Activated CD4-positive, alpha-beta T cell treated with anti-CD3 and anti-CD28 coated beads, Interleukin-2, Interleukin-6, amounts not matched to agents 100 ng/mL and 50 ng/mL, durations not matched to agents 16 hours and 8 hours (primary cell): ENCODE results near the gene LTV1.
"Not testable (repeated sequence)": the region's sequence is repeated elsewhere in the genome, so short reads cannot be mapped to it uniquely, and the experiment has no call there.

Source experiments
- DNase-seq: peaks from one replicate; pipeline ENCODE4 v3.0.0-alpha.2; 2020

The LTV1 gene, protein sequence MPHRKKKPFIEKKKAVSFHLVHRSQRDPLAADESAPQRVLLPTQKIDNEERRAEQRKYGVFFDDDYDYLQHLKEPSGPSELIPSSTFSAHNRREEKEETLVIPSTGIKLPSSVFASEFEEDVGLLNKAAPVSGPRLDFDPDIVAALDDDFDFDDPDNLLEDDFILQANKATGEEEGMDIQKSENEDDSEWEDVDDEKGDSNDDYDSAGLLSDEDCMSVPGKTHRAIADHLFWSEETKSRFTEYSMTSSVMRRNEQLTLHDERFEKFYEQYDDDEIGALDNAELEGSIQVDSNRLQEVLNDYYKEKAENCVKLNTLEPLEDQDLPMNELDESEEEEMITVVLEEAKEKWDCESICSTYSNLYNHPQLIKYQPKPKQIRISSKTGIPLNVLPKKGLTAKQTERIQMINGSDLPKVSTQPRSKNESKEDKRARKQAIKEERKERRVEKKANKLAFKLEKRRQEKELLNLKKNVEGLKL

DNA sequence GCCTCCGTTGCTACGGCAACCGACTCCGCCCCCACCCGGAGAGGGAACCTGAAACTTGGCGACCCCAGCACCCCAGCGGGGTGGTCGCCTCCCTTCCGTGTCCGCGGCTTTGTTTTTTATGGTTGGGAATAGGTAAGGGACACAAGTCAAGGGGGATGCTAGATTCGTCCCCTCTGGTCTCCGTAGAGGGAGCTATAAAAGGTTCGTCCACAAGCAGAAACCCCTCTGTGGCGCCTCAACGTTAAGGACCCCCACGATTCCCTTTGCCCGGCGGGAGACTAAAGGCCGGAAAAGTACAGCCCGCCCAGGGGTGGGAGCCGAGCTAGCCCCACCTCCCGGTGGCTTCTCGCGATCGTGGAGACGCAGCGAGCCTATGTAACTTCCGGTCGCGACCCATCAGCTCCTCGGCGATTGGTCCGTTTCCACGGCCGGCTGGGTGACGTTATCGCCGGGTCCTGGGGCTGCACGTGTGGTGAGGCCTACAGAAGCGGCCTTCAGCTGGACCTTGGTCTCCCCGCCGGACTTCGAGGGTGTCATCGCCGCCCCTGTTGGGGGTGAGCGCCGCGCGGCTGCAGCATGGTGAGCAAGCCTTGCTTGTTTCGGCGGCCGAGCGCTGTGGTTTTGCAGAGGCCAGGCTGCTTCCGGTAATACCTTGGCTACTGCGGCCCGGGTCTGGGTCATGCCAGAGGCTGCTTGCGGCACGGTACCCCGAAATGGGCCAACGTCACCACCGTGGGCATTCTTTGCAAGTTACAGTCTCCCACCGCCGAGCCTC is at the start of gene LTV1:
Gene LTV1, plus strand, starts transcription at position 437 of the 775 bp plus-strand sequence. Its CDS starts 140 bp downstream, at position 577.
- DNase-seq, result peak; percentile 96

DNA sequence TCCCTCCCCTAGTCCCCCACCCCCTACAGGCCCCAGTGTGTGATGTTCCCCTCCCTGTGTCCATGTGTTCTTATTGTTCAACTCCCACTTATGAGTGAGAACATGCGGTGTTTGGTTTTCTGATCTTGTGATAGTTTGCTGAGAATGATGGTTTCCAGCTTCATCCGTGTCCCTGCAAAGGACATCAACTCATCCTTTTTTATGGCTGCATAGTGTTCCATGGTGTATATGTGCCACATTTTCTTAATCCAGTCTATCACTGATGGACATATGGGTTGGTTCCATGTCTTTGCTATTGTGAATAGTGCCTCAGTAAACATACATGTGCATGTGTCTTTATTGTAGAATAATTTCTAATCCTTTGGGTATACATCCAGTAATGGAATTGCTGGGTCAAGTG is 46.6 kb upstream of the LTV1 start:
- not testable (repeated sequence) for DNase-seq

DNA sequence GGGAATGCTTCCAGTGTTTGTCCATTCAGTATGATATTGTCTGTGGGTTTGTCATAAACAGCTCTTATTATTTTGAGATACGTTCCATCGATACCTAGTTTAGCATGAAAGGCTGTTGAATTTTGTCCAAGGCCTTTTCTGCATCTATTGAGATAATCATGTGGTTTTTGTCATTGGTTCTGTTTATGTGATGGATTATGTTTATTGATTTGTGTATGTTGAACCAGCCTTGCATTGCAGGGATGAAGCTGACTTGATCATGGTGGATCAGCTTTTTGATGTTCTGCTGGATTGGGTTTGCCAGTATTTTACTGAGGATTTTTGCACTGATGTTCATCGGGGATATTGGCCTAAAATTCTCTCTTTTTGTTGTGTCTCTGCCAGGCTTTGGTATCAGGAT is 44.7 kb upstream of the LTV1 start:
- not testable (repeated sequence) for DNase-seq

GRCh38 chr6:143802833-143803565 is 40.1 kb upstream of the LTV1 start:
- no peak for DNase-seq

DNA sequence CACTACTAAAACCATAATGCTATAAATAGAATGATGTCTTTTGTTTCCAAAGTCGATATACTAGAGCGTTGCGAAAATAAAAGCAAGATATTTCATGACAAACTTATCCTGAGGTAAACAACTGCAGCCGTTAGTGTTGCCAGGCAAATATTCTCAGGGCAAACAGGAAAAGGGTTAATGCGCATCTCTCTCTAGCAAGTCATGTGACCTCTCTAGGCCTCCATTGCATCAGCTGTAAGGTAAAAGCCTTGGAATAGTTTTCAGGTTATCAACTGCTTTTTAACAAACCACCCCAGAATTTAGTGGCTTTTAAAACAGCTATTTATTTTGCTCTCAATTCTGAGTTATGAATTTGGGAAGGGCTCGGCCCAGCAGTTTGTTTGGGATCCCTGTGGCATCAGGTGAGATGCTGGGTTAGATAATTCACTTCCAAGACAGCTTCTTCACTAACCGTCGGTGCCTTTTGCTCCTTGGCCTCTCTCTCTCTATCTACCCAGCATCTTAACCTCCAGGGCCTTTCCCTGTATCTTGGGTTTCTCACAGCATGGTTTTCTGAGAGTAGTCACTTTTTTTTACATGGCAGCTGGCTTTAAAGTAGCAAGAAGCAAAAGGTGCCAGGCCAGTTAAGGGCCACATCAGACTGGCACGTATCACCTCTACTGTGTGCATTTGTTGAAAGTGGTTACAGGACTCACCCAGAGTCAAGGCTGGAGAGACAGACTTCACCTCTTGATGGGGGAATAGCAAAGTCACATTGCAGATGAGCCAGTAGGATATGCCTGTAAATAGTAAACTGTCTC is 39.2 kb upstream of the LTV1 start:
- no peak for DNase-seq

DNA sequence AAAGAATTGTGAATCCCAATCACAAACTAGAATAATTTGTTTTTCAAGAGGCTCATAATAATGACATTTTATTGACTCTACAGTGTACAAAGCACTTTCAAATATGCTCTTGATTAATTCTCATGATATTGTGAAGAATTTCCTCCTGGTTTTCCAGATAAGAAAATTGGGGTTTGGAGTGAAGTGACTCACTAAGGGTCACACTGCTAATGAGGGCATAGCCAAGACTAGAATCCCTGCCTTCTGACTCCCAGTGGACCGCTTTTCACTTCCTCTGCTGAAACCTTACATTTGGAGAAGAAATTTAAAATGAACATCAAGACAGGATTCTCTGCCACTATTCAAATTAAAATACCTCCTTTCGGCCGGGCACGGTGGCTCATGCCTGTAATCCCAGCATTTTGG is 38.3 kb upstream of the LTV1 start:
- no peak for DNase-seq

DNA sequence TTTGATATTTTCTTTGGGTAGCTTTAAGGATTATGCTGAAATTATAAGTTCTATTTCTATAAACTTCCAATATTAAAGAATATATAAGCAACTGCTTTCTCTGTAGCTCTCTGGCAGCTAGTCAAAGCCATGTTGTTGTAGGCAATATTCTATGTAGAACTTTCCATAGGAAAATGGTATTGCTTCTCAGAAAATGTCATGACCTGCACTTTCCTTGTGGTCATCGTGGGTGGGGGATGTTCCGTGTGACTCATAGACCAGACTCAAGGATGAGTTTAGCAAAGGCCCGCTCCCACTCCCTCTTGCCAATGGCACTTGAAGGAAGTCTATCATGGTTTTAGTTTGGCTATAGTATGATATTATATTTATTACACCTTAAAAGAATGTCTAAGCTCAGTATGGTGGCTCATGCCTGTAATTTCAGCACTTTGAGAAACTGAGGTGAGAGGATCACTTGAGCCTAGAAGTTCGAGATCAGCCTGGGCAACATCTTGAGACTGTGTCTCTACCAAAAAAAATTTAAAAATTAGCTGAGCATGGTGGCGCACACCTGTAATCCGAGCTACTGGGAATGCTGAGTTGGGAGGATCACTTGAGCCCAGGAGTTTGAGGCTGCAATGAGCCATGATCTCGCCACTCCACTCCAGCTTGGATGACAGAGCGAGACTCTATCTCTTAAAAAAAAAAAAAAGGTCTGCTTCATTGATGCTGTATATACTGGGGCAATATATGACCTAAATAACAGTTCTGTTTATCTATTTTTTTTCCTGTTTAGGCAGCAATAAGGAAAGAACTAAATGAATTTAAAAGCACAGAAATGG is 36.6 kb upstream of the LTV1 start:
- peak; percentile 69 for DNase-seq

- DNase-seq, result peak; percentile 11
These were observed 35.9 kb upstream of the LTV1 start for GRCh38 chr6:143807103-143807772.

- no peak for DNase-seq
These were observed 32.4 kb upstream of the LTV1 start for GRCh38 chr6:143810745-143811144.

GRCh38 chr6:143811501-143812157 is 31.5 kb upstream of the LTV1 start:
- no peak for DNase-seq

DNA sequence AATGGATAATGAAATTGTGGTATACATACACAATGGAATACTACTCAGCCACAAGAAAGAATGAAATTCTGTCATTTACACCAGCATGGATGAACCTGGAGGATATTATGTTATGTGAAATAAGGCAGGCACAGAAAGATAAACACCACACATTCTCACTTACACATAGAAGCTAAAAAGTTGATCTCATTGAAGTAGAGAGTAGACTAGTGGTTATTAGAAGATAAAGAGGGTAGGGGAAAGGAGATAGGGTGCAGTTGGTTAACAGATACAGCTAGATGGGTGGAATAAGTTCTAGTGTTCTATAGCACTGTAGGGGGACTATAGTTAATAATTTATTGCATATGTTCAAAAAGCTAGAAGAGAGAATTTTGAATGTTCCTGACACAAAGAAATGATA is 25.5 kb upstream of the LTV1 start:
- DNase-seq, result no peak

DNA sequence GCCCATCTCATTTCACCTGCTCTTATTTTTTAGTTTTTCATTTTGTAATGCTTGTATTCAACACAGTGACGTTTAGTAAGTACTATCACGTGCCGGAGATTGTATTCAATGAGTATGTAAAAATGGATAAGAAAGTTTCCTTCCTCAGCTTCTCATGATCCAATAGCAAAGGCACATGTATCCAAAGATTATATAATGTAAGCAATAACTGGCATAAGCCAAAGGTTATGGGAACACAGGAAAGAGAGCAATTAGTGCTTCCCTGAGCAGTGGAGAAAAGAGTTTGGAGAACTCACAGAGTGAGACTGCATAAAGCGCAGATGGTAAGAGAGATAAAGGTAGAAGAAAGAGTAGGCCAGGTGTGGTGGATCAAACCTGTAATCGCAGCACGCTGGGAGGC is 21.8 kb upstream of the LTV1 start:
- DNase-seq, result no peak

- no peak for DNase-seq
These were observed 20.5 kb upstream of the LTV1 start for GRCh38 chr6:143822584-143823024.

DNA sequence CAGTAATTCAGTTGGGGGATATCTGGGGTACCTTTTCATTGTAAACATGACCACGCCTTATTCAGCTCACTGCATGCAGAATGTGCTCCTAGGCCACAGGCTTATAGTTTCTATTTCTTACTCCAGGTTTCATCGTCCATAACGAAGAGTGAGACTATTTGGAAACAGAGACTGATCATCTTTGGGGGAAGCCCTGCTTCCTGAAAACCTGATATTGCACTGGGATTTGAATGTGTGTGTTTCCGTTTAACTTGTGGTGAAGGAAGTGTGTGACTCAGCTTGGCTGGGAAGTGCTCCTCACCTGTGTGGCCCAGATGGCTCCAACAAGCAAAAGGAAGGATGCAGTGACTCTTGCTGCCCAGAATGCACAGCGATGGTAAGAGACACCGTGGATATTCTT is 19.6 kb upstream of the LTV1 start:
- DNase-seq, result no peak

DNA sequence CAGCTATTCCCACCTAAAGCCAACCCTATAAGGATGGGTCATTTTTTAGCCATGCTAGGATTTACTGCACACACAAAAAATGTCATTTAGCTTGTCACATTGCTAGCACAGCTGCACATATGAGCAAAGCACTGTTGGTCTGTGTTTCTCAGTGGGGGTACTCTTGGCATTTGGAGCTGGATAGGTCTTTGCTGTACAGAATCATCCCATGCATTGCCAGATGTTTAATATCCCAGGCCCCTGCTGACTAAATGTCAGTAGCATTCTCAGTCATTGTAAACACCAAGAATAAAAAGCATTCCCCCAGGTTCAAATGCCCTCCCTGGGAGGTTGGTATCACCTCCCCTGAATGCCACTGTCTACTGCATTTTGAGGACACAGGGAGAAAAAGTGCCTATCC is 14.6 kb upstream of the LTV1 start:
- DNase-seq, result no peak

- DNase-seq, result no peak
These were observed 7.0 kb upstream of the LTV1 start for GRCh38 chr6:143836150-143836549.

DNA sequence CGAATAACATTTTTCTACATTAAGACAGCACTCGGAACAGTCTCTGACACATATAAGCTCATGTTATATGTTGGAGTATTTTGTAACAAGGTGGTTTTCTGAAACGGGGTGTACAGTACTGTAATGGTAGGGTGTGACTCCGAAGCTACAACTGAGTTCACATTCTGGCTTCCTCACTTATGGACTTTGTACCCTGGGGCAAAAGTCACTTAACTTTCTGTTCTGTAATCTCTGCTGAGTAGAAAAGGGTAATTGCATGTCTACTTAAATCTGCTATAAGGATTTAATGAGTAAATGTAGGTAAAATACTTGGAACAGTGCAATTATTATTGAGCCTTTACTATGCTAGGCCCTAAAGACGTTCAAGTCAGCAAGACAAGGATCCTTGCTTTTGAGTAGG is 4.7 kb upstream of the LTV1 start:
- DNase-seq, result no peak

DNA sequence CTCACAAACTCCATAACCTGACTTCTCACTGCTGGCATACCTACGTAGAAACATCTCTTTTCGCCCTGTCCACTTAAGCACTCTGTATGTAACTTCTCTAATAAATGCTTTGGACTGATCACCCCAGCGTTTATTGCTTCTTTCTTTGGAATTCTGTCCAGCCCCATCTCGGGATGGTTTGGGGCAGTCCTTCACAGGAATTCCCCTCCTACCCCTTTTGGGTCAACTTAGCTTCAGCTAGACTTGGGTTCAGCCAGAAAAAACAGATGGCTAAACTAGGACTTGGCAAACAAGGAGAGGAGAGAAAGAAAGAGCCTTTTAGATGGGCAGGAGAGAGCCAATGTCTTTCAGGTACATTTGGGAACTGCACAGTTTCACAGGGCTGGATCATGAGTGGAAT is 3.9 kb upstream of the LTV1 start:
- DNase-seq, result no peak

DNA sequence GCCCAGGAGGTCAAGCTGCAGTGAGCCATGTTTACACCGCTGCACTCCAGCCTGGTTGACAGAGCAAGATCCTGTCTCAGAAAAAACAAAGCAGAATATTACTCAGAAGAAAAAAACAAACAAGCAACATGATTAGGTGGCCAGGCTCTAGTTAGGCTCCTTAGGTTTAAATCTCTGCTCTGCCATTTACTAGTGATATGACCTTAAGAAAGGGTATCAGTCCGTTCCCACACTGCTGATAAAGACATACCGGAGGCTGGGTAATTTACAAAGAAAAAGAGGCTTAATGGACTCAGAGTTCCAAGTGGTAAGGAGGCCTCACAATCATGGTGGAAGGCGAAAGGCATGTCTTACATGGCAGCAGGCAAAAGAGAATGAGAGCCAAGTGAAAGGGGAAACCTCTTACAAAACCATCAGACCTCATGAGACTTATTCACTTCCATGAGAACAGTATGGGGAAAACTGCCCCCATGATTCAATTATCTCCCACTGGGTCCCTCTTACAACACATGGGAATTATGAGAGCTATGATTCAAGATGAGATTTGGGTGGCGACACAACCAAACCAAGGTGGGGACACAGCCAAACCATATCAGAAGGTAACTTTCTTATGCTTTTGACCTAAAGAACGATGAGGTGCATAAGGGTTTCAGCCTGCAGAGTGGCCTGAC is 2.4 kb upstream of the LTV1 start:
- DNase-seq, result no peak

DNA sequence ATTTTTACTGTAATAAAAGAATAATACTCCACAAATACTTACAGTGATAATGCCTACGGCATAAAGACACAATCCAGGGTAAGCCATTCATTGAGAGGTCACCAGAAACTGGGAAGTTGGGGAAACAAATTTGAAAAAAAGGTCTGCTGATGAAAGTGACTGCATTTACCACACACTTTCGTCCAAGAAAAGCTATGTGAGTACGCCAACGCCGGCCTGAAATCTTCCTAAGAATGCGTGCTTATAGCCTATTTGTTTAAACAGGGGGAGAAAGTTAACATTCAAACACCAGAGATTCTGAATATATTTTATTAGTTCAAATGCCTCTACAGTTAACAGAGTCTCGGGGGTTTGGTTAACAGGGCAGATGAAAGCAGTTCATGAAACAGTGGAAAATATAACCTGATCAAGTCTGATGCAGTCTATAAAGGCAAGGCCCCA is 657 bp upstream of the LTV1 start:
- no peak for DNase-seq
